ENCODE measurements around the gene DACT3. TPM values are rescaled to one million over a fixed set of nuclear protein-coding genes. Genes with fewer than 3 reads are reported as not detected.

The DACT3 gene
- total RNA-seq, 4 donors from 2014 or later: 0.26 to 1.0 (median 0.39) TPM

DNA sequence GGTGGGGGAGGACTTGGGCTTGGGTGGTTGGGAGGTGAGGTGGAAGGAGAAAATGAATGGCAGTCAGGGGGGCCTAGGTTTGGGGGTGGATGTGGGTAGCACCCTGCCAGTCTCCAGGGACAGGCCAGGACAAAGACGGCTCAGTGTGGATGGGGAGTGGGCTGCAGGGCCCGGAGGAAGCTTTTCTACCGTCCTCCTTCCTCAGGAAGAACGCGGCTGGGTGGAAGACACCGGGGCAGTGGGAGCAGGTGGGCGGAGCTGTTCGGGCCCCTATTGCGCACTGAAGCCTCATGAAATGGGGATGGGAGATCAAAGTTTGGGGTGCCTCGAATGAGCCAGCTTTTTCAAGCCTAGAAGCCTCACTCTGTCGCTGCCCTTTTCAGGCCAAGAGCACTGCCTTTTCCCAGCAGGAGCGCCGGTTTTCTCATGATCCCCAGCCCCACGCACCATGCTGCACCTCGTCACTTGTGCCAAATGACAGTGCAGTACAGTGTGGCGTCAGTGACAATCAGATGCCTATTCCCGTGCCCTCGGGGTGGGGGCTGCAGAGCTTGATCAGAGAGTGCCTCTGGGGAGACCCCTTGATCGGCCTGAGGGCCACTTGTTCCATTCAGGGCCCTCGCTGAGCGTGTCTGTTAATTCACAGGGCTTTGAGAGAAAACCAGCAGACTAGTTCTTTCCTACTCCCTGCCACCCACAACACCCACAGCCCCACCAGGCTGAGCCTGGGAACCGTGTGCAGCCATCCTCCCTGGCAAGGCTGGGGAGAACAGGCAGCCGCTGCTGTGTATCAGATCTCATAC is 58.4 kb downstream of the DACT3 start:
- Histone ChIP-seq H3K27ac (peak overlapping the region; percentile 86 to 98 (median 96)), H3K4me3 (peak overlapping the region; percentile 90 to 99 (median 94)), H3K27me3 (no peaks in the 10 kb centered on the region), H3K36me3 (peaks cover 0 to 21% of the 10 kb centered on the region in 2 donors), H3K9me3 (no peaks in the 10 kb centered on the region), H3K4me1 (peaks cover 35 to 42% of the 10 kb centered on the region in 2 donors)
- intact Hi-C loops (cut with DNase I; ENCODE audit: low total_unique reads): loop anchor here (5.0 kb wide), 1 partner anchor 915 kb away; the partner anchor contains the start of gene NAPA
- no peak for DNase-seq
- in situ Hi-C loops (cut with MboI; ENCODE audit: low sequenced_read_pairs in 4 of 4): no loop called here
- peak in 1 of 2 donors; percentile 28 for TF ChIP-seq POLR2A (IDR thresholded peaks at IDR 0.05)
- TF ChIP-seq, protein P1, sequence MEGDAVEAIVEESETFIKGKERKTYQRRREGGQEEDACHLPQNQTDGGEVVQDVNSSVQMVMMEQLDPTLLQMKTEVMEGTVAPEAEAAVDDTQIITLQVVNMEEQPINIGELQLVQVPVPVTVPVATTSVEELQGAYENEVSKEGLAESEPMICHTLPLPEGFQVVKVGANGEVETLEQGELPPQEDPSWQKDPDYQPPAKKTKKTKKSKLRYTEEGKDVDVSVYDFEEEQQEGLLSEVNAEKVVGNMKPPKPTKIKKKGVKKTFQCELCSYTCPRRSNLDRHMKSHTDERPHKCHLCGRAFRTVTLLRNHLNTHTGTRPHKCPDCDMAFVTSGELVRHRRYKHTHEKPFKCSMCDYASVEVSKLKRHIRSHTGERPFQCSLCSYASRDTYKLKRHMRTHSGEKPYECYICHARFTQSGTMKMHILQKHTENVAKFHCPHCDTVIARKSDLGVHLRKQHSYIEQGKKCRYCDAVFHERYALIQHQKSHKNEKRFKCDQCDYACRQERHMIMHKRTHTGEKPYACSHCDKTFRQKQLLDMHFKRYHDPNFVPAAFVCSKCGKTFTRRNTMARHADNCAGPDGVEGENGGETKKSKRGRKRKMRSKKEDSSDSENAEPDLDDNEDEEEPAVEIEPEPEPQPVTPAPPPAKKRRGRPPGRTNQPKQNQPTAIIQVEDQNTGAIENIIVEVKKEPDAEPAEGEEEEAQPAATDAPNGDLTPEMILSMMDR (IDR thresholded peaks at IDR 0.05 in 4 of 5, conservative IDR thresholded peaks at IDR 0.05 in 1 of 5): no peak
- ATAC-seq: no peak

DNA sequence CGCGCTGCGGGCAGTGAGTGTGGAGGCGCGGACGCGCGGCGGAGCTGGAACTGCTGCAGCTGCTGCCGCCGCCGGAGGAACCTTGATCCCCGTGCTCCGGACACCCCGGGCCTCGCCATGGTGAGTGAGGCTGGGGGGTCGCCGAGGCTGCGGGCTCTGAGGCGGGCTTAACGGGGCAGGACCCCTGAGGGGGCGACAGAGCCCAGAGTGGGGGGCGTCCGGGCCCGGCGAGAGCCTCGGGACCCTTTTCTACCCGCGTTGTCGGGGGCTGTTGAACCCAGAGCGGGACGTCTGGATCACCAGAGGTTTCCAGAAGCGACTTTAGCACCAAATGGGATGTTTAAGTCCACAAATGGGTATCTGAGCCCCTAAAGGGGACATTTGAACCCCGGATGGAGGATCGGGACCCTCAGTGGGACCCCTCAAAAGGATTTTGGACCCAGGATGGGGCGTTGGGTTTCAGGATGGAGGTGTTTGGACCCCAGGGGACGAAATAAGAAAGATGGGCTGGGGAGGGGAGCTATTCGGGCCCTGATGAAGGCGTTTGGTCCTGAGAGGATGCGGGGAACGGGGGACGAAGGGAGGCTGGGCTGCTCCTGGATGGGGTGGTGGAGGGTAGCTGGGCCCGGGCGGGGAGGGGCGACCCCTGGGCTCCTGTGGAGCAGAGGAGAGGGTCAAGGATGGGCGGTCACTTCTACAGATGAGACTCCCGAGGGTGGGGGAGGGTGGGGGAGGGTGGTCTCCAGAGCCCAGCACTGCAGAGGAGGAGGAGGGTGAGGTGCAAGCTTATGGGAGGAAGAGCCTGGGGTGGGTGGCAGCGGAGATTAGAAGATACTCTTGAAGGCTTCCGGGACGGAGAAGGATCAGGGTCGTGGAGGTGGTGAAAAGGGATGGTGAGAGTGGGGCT is 59.4 kb downstream of the DACT3 start, which contains the start of gene CALM3:
Gene CALM3, plus strand, starts transcription at position 13 of the 907 bp plus-strand sequence. Its CDS starts 105 bp downstream, at position 118.
- Histone ChIP-seq H3K36me3 (peaks cover 0 to 11% of the 10 kb centered on the region in 2 donors), H3K9me3 (no peaks in the 10 kb centered on the region), H3K27me3 (no peaks in the 10 kb centered on the region), H3K27ac (peak within 1 kb of the TSS; percentile 86 to 98 (median 96)), H3K4me1 (peaks cover 35 to 42% of the 10 kb centered on the region in 2 donors), H3K4me3 (peak within 1 kb of the TSS; percentile 90 to 99 (median 94))
- TF ChIP-seq, protein P1 (IDR thresholded peaks at IDR 0.05 in 4 of 5, conservative IDR thresholded peaks at IDR 0.05 in 1 of 5): no peak
- peak; percentile 83 to 87 for TF ChIP-seq POLR2A (IDR thresholded peaks at IDR 0.05)
- DNase-seq (no peak), ATAC-seq (no peak)
- in situ Hi-C loops (cut with MboI; ENCODE audit: low sequenced_read_pairs in 4 of 4): no loop called here
- intact Hi-C loops (cut with DNase I; ENCODE audit: low total_unique reads): loop anchor here (1.0 to 5.0 kb wide), 2 partner anchors 60 to 916 kb away; partner anchors contain the start of genes DACT3 and NAPA

DNA sequence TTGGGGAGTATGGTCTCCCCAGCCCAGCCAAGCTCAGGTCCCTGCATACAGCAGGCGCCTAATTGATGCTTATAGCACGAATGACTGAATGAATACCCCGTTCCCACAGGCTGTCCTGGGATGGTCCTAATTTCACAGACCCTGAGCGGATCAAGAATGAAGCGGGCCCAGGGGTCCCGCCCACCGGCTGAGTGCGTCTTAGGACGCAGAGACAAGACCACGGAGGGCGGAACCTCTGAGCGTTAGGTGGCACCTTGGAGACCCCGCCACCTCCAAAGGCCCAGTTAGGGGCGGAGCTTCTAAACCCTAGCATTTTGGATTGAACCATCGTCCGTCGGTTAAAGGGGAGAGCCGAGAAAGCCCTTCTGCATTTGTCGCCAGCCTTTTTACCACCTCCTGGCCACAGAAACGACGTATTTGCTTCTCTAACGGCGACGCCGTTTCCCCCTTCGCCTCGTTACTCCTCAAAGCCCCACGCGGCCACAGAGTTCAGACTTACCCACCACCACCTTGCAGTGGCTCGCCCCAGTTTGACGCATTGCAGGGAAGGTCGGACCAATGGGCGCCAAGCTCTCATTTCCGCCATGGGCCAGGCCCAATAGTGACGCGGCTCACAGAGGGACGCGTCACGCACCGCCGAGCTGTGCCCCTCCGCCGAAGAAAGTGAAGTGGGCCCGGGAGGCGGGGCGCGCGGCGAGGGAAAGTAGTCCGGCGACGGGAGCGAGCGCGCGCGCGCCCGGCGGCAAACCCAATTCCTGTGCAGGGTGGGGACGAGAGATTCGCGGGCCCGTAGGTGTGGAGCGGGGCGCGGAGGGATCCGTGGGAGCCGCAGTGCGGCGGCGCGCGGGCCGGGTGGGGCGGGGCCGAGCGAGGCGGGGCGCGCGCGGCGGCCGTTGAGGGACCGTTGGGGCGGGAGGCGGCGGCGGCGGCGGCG is 60.3 kb downstream of the DACT3 start:
- Histone ChIP-seq H3K9me3 (no peaks in the 10 kb centered on the region), H3K27me3 (no peaks in the 10 kb centered on the region), H3K27ac (peak overlapping the region; percentile 86 to 98 (median 96)), H3K4me3 (peak overlapping the region; percentile 90 to 99 (median 94)), H3K36me3 (peaks cover 0 to 3% of the 10 kb centered on the region in 2 donors), H3K4me1 (peaks cover 35 to 41% of the 10 kb centered on the region in 2 donors)
- ATAC-seq (peak; percentile 92 to 95), DNase-seq (peak; percentile 94 to 97)
- in situ Hi-C loops (cut with MboI; ENCODE audit: low sequenced_read_pairs in 4 of 4): no loop called here
- TF ChIP-seq, protein P1 (IDR thresholded peaks at IDR 0.05 in 4 of 5, conservative IDR thresholded peaks at IDR 0.05 in 1 of 5): peak in 1 of 5 experiments; percentile 49
- TF ChIP-seq POLR2A (IDR thresholded peaks at IDR 0.05): peak; percentile 7 to 24
- intact Hi-C loops (cut with DNase I; ENCODE audit: low total_unique reads): loop anchor here (1.0 to 5.0 kb wide), 2 partner anchors 61 to 917 kb away; partner anchors contain the start of genes DACT3 and NAPA

Measured in gastrocnemius medialis (tissue), 4 donors.